GM12872 (cell line): Measurements from ENCODE around the gene TSPAN11.

Experiments
- TF ChIP-seq, protein P1 (sequence below): IDR thresholded peaks from 3 replicates; pipeline ENCODE4 v1.5.1; 2011; ENCODE audit warnings: low read depth, mild to moderate bottlenecking, low read length, moderate library complexity; ENCODE audit not compliant: insufficient read depth

Gene TSPAN11

DNA sequence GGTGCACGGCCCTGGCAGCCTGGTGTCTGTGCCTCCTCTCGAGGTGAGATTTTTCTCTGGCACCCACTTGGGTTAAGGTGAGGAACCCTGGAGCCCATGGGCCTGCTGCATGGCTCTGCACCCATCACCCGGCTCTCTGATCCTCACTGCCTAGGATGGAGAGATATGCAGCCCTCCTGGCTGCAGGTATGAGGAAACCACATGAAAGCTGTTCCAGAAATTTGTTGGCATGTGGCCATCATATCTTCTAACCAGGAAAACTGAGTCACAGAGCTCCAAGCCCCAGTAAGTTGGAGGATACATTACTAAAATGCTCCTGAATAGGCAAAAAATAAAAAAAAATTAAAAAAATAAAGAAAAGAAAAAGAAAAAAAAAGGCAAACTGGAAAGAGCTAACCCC is 107.8 kb downstream of the TSPAN11 start:
- TF ChIP-seq, protein P1, sequence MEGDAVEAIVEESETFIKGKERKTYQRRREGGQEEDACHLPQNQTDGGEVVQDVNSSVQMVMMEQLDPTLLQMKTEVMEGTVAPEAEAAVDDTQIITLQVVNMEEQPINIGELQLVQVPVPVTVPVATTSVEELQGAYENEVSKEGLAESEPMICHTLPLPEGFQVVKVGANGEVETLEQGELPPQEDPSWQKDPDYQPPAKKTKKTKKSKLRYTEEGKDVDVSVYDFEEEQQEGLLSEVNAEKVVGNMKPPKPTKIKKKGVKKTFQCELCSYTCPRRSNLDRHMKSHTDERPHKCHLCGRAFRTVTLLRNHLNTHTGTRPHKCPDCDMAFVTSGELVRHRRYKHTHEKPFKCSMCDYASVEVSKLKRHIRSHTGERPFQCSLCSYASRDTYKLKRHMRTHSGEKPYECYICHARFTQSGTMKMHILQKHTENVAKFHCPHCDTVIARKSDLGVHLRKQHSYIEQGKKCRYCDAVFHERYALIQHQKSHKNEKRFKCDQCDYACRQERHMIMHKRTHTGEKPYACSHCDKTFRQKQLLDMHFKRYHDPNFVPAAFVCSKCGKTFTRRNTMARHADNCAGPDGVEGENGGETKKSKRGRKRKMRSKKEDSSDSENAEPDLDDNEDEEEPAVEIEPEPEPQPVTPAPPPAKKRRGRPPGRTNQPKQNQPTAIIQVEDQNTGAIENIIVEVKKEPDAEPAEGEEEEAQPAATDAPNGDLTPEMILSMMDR, result no peak

DNA sequence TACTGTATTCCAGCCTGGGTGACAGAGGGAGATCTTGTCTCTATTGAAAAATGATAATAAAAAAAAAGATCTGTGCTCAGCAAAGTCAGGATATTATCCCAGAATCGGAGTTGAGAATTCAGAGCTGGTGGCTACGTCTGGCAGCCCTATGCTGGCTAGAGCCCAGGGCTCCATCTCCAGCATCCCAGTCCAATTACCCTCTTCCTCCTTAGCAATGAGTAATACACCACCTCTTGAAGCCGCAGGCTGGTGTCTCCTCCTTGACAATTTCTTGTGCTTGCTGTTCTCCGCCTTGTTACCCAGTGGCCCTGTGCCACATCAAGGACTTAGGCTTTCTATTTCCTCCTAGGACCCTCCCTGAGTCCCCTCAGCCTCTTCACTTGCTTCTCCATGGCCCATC is 108.7 kb downstream of the TSPAN11 start:
- TF ChIP-seq, protein P1, result no peak

DNA sequence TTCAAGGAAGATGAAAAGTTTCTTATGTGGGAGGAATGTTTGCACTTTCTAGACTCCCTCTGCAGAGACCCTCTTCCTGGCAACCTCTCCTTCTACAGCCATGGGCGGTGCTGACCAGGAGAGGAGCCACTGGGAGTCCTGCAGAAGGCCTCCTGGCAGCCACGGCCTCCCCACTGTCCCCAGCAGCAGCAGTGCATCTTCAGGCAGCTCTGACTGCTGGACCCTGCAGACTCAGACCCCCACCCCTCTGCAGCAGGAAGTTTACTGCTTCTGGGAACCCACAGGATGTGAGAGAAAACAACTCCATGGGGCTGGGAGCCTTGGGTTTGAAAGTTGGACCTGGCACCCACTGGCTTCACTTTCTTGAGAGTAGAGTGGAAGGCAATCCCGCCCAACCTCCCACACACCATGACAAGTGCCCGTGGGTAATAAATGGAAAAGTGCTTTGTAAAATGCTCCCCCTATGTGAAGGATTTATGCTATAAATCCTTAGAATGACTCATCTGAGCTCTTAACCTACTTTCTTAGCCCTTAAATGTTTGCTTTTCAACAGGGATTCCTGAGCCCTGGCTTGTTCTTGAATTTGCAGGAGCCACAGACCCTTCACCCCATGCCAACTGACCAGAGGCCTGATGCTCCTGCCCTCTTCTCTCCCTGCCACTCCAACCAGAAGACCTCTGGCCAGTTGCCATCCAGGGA is 109.6 kb downstream of the TSPAN11 start:
- TF ChIP-seq, protein P1, result no peak

DNA sequence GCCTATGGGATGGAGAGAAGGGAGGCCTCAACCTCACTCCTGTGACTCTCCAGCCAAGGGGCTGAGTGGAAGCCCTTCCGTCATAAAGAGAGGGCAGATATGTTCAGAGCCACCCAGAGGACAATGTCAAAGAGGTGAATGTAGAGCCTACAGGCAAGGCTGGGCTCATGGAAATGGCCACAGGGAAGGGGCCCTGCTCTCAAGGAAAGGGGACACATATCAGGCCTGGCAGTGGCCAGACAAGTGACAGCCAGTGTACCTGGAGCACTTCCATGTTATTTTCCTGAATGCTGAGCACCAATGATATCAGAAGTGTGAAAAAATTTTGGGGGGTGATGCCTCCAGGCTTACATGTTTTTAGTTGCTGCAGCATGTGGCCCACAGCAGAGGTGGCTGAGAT is 110.5 kb downstream of the TSPAN11 start:
- TF ChIP-seq, protein P1, result no peak

DNA sequence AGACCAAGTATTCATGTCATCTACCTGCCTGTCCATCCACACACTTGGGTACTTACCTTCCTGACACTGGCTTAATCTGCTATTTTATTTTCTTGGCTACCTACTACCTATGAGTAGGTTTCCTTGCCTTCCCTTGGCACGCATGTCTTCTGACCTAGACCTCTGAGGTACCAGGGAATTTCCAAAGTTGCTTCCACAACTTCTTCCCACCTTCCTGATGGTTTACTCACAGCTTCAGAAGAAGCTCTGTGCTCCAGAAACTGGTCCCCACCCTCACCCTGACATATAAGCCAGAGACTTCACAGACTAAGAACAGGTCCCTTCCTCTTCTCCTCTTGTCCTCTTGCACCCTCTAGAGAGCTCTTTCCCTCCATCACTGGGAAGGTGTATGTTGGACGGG is 111.4 kb downstream of the TSPAN11 start:
- TF ChIP-seq, protein P1, result no peak

DNA sequence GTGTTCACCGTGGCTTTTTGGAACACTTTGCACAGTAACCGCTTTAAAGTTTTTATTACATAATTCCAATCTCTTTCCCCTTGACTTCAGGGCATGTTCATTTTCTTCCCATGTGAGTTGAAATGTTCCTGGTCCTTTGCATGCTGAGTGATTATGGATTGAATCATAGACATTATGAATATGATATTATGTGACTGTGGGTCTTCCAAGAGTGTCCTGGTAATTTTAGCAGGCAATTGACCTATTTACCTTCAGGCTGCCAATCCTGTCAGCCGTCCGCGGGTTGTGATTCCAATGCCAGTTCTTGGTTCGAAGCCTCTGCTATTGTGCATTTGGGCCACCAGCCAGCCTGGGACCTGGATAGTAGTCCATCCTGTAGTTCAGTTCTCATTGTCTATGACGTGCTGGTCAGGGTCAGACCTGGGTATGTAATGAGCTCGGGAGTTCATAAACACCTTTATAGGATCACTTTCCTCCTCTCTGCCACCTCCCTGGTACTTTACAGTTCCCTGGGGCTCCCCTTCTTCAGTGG is 114.6 kb downstream of the TSPAN11 start:
- TF ChIP-seq, protein P1, result no peak
